Body of pancreas (tissue), 4 donors: ENCODE results near the gene PSKH1.

Experiments used
- POLR2A ChIP-seq, 3 donors: fragments of 450-650 bp; IDR thresholded peaks; one replicate each; pipeline ENCODE4 v1.6.1; 2016; ENCODE audit warnings: antibody characterized with exemption in 3 of 3, mild to moderate bottlenecking in 2 of 3
- TF ChIP-seq, protein P1 (sequence below), 7 experiments: fragments of 450-650 bp in 4 of 7; fragments of 200-600 bp in 3 of 7; sonication (generic) in 3 of 7; IDR thresholded peaks; one replicate each; pipeline ENCODE4 v1.5.1; 2016 to 2019; ENCODE audit warnings: antibody characterized with exemption in 7 of 7

DNA sequence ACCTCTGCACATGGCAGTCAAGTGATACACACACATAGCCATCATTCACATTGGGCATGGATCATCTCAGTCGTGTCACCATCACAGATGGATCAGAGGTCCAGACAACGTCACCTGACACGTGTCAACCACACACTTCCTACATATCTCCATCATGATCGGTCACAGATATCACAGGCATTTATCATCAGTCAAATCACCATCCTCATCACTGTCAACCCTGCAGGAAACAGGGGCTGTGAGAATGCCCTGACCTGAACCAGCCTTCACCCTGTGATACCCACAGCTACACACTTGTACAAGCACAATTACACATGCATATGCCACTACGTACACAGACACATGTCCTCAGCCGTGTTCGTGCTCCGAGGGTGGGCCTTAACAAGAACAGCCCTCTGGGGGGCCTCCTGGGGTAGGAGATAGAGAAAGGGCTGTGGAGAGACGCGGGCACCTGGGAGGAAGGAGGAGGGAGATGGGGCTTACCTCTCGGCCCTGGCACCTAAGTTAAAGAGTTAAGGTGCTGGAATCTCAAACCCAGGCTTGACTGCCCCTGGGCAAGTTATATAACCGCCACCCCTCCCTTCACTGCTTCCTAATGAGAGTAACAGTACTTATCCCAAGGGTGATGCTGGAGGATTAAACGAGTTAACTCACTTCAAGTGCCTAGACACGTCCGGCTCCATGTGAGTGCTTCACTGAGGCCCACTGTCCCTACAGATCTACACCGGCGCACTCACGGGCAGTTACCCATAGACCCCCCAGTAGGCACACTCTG is 74.3 kb downstream of the PSKH1 start:
- TF ChIP-seq, protein P1, sequence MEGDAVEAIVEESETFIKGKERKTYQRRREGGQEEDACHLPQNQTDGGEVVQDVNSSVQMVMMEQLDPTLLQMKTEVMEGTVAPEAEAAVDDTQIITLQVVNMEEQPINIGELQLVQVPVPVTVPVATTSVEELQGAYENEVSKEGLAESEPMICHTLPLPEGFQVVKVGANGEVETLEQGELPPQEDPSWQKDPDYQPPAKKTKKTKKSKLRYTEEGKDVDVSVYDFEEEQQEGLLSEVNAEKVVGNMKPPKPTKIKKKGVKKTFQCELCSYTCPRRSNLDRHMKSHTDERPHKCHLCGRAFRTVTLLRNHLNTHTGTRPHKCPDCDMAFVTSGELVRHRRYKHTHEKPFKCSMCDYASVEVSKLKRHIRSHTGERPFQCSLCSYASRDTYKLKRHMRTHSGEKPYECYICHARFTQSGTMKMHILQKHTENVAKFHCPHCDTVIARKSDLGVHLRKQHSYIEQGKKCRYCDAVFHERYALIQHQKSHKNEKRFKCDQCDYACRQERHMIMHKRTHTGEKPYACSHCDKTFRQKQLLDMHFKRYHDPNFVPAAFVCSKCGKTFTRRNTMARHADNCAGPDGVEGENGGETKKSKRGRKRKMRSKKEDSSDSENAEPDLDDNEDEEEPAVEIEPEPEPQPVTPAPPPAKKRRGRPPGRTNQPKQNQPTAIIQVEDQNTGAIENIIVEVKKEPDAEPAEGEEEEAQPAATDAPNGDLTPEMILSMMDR (IDR thresholded peaks at IDR 0.05): no peak
- no peak for TF ChIP-seq POLR2A (IDR thresholded peaks at IDR 0.05)
